ENCODE results near the gene TP53AIP1. TPM values are rescaled to one million over a fixed set of nuclear protein-coding genes. Genes with fewer than 3 reads are reported as not detected.

Gene TP53AIP1
- total RNA-seq, 2 donors from 2014 or later = 0.74 to 5.1 TPM

DNA sequence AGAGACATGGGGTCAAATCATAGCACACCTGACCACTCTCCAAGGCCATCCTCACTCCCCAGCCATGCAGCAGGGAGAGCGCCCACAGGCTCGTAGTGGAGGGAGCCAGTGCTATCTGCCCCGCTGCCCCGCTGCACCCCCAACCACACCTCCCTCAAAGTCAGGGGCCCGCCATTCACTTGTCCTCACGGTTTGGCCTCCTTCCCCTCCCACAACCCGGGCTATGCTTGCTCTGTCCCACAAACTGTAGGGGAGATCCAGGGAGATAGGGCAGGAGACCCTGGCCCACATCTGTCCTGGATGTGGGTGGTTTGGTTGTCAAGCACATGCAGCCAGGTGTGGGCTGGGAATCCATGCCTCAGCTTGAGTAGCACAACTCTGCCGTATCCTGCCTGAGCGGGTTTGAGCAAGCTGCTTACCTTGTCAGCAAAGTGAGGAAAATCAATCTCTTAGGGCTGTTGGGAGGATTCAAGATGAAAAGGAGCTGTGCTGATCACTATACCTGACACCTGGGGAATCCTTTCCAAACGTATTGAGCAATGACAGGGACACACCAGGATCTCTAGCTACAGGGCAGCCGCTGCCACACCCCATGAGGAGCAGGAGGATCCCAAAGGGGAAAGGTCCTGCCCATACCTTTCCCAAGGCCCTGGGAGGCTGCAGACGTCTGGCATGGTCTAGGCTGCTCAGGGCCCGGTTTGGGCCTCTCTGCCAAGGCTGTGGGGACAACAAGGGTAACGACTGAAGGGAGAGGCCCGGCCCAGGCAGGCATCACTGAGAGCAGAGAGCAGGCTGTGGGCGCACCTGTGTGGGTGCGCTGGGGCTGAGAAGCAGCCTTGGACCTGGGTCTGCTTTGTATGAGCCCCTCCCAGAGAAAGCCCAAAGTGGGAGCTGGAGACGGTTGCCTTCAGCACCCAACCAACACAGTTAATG, 28.2 kb downstream of the TP53AIP1 start:
- no peak for DNase-seq (ENCODE audit: low spot score)
- Histone ChIP-seq H3K4me1 (replicated peaks) (no peaks in the 10 kb centered on the region), H3K9me3 (no peaks in the 10 kb centered on the region), H3K36me3 (no peaks in the 10 kb centered on the region), H3K27me3 (replicated peaks; ENCODE audit: insufficient read depth) (no peaks in the 10 kb centered on the region), H3K27ac (no peak overlapping the region), H3K4me3 (no peak overlapping the region)
- 60% methylated on average over 18 of the region's 18 CpGs for WGBS
- intact Hi-C loops (cut with DNase I) = no loop called here
- TF ChIP-seq, protein P1, sequence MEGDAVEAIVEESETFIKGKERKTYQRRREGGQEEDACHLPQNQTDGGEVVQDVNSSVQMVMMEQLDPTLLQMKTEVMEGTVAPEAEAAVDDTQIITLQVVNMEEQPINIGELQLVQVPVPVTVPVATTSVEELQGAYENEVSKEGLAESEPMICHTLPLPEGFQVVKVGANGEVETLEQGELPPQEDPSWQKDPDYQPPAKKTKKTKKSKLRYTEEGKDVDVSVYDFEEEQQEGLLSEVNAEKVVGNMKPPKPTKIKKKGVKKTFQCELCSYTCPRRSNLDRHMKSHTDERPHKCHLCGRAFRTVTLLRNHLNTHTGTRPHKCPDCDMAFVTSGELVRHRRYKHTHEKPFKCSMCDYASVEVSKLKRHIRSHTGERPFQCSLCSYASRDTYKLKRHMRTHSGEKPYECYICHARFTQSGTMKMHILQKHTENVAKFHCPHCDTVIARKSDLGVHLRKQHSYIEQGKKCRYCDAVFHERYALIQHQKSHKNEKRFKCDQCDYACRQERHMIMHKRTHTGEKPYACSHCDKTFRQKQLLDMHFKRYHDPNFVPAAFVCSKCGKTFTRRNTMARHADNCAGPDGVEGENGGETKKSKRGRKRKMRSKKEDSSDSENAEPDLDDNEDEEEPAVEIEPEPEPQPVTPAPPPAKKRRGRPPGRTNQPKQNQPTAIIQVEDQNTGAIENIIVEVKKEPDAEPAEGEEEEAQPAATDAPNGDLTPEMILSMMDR (IDR thresholded peaks at IDR 0.05) = no peak
- TF ChIP-seq POLR2A (IDR thresholded peaks at IDR 0.05) (no peak), POLR2AphosphoS5 (IDR thresholded peaks at IDR 0.05) (no peak)

DNA sequence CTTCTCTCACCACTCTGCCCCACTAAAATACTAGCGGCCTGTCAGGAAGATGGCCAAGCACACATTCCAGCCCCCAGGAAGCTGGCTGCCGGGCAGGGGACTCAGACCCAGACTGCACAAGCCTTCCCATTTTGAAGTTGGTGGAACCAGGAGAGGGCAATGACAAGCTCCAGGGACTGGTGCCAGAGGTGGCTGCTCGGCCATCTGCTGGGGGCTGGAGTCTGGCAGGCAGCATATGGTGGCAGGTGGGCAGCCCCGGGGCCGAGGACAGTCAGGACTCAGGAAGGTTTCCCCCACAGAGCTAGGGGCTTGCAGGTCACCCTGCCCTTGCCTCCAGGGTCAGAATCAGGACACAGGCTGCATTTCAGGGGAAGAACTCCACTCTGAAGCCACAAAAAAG, 28.9 kb downstream of the TP53AIP1 start:
- Histone ChIP-seq H3K36me3 (no peaks in the 10 kb centered on the region), H3K27me3 (replicated peaks; ENCODE audit: insufficient read depth) (no peaks in the 10 kb centered on the region), H3K4me1 (replicated peaks) (no peaks in the 10 kb centered on the region), H3K27ac (no peak overlapping the region), H3K4me3 (no peak overlapping the region), H3K9me3 (no peaks in the 10 kb centered on the region)
- 88% methylated on average over 5 of the region's 5 CpGs for WGBS
- no peak for TF ChIP-seq POLR2AphosphoS5 (IDR thresholded peaks at IDR 0.05)
- intact Hi-C loops (cut with DNase I) = no loop called here
- DNase-seq (ENCODE audit: low spot score) = no peak

DNA sequence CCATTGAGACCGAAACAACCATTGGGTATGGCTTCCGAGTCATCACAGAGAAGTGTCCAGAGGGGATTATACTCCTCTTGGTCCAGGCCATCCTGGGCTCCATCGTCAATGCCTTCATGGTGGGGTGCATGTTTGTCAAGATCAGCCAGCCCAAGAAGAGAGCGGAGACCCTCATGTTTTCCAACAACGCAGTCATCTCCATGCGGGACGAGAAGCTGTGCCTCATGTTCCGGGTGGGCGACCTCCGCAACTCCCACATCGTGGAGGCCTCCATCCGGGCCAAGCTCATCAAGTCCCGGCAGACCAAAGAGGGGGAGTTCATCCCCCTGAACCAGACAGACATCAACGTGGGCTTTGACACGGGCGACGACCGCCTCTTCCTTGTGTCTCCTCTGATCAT, 31.0 kb downstream of the TP53AIP1 start:
- no peak for DNase-seq (ENCODE audit: low spot score)
- H3K4me1 ChIP-seq (replicated peaks) = no peaks in the 10 kb centered on the region
- no peak for TF ChIP-seq POLR2A (IDR thresholded peaks at IDR 0.05)
- TF ChIP-seq POLR2AphosphoS5 (IDR thresholded peaks at IDR 0.05) = no peak
- TF ChIP-seq, protein P1 (IDR thresholded peaks at IDR 0.05) = no peak
- H3K4me3 ChIP-seq = no peak overlapping the region
- 98% methylated on average over 18 of the region's 18 CpGs for WGBS
- intact Hi-C loops (cut with DNase I) = no loop called here
- no peak overlapping the region for H3K27ac ChIP-seq
- no peaks in the 10 kb centered on the region for H3K27me3 ChIP-seq (replicated peaks; ENCODE audit: insufficient read depth)
- H3K36me3 ChIP-seq = no peaks in the 10 kb centered on the region
- H3K9me3 ChIP-seq = no peaks in the 10 kb centered on the region

DNA sequence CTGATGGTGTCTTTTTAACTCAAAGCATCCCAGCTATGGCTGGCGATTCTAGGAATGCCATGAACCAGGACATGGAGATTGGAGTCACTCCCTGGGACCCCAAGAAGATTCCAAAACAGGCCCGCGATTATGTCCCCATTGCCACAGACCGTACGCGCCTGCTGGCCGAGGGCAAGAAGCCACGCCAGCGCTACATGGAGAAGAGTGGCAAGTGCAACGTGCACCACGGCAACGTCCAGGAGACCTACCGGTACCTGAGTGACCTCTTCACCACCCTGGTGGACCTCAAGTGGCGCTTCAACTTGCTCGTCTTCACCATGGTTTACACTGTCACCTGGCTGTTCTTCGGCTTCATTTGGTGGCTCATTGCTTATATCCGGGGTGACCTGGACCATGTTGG, 31.4 kb downstream of the TP53AIP1 start:
- Histone ChIP-seq H3K27ac (no peak overlapping the region), H3K27me3 (replicated peaks; ENCODE audit: insufficient read depth) (no peaks in the 10 kb centered on the region), H3K4me3 (no peak overlapping the region), H3K9me3 (no peaks in the 10 kb centered on the region), H3K36me3 (no peaks in the 10 kb centered on the region), H3K4me1 (replicated peaks) (no peaks in the 10 kb centered on the region)
- intact Hi-C loops (cut with DNase I) = no loop called here
- no peak for TF ChIP-seq POLR2AphosphoS5 (IDR thresholded peaks at IDR 0.05)
- TF ChIP-seq, protein P1 (IDR thresholded peaks at IDR 0.05) = no peak
- no peak for TF ChIP-seq POLR2A (IDR thresholded peaks at IDR 0.05)
- no peak for DNase-seq (ENCODE audit: low spot score)
- WGBS = 95% methylated on average over 17 of the region's 17 CpGs

DNA sequence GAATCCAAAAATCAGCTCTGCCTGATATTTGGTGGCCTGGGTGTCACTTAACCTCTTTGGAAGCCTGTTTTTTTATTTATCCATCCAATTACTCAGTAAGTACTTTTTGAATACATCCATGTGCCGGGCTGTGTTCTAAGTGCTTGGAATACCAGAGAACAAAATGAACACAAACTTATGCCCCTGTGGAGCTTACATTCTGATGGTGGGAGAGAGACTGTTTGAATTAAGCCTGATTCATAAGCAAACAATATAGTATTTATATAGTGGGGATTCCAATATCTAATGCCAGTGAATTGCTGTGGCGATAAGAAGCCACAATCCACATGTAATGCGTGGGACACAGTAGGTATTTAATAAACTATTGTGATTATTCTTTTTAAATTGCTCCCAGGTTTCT, 32.1 kb downstream of the TP53AIP1 start:
- TF ChIP-seq, protein P1 (IDR thresholded peaks at IDR 0.05) = no peak
- no peak for TF ChIP-seq POLR2A (IDR thresholded peaks at IDR 0.05)
- H3K27ac ChIP-seq = no peak overlapping the region
- DNase-seq (ENCODE audit: low spot score) = no peak

More for the DNA sequence above, 32.1 kb downstream of the TP53AIP1 start:
- H3K9me3 ChIP-seq = no peaks in the 10 kb centered on the region
- H3K27me3 ChIP-seq (replicated peaks; ENCODE audit: insufficient read depth) = no peaks in the 10 kb centered on the region
- H3K4me3 ChIP-seq = no peak overlapping the region
- WGBS = 84% methylated on average over 3 of the region's 3 CpGs
- H3K4me1 ChIP-seq (replicated peaks) = no peaks in the 10 kb centered on the region
- intact Hi-C loops (cut with DNase I) = no loop called here
- H3K36me3 ChIP-seq = no peaks in the 10 kb centered on the region

Data from prostate gland (tissue), 2 donors.